Mucosa of descending colon (tissue), 3 donors: Measurements from ENCODE around the gene PPP2R5B. TPM values are rescaled to one million over a fixed set of nuclear protein-coding genes. Genes with fewer than 3 reads are reported as not detected.

Experiments
- ATAC-seq: fragments of 200-7000 bp; cut with Tn5 transposase; one replicate; pipeline ENCODE4 v1.9.1; 2020; ENCODE audit warnings: mild to moderate bottlenecking, moderate library complexity
- DNase-seq, 3 donors: peaks; one replicate each; pipeline ENCODE4 v3.0.0-alpha.2; 2020
- H3K36me3 ChIP-seq: fragments of 200-600 bp; one replicate; pipeline ENCODE4 v1.8.0; 2021; ENCODE audit warnings: low read depth, mild to moderate bottlenecking
- H3K4me1 ChIP-seq: fragments of 200-600 bp; one replicate; pipeline ENCODE4 v1.8.0; 2021; ENCODE audit warnings: low read depth, mild to moderate bottlenecking
- H3K4me3 ChIP-seq: fragments of 200-600 bp; one replicate; pipeline ENCODE4 v1.8.0; 2021; ENCODE audit warnings: mild to moderate bottlenecking
- H3K9me3 ChIP-seq: fragments of 200-600 bp; one replicate; pipeline ENCODE4 v1.8.0; 2021; ENCODE audit warnings: mild to moderate bottlenecking
- CTCF ChIP-seq: fragments of 200-600 bp; IDR thresholded peaks from one replicate; pipeline ENCODE4 v1.8.0; 2022; ENCODE audit warnings: antibody characterized with exemption, mild to moderate bottlenecking
- intact Hi-C, 2 donors: fragments of 100-400 bp; cut with DNase I in 1 of 2; cut with micrococcal nuclease in 1 of 2; formaldehyde crosslinking; loops; one replicate each; pipeline versions ENCODE4 v1.11.0 to v1.11.1; 2022; cut with DNase I, micrococcal nuclease
- total RNA-seq, 3 donors: library from RNA; stranded (reverse); fragmentation: NEBNext Ultra II Directional in 2 of 3; extraction: Animal tissue kit (Norgen Biotek cat#: 25700) in 2 of 3; gene quantifications; one replicate each; pipeline versions ENCODE4 v1.2.1 to v1.2.4, GENCODE V29; 2021 to 2023
- donor health status: DM: no; HTN: no; CAD: no; lungs with moderate emphysema.
- donor health status: DM: no; HTN: no; CAD: no.
- donor health status: DM: no; HTN: yes; CAD: no.

Gene PPP2R5B
- total RNA-seq, 3 donors from 2014 or later: 23.0 to 39.7 (median 23.2) TPM

DNA sequence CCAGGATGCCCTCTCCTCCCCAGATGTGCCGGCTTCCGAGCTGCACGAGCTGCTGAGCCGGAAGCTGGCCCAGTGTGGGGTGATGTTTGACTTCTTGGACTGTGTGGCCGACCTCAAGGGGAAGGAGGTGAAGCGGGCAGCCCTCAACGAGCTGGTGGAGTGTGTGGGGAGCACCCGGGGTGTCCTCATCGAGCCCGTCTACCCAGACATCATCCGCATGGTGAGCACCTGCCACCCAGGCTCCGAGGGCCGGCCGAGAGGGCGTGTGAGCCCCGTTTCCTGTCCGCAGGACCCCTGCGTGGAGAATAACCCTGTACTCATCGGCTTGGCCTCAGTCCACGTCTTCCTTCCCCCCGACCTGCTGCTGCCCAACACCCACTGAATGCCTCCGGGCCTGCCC lies 2.2 kb downstream of the PPP2R5B start:
- ATAC-seq (no peak), DNase-seq (no peak)
- no peak for TF ChIP-seq CTCF
- H3K9me3 ChIP-seq: no peaks in the 10 kb centered on the region
- peaks cover 9% of the 10 kb centered on the region for H3K4me1 ChIP-seq
- no peak overlapping the region for H3K4me3 ChIP-seq
- intact Hi-C loops: no loop called here
- peaks cover 9% of the 10 kb centered on the region for H3K36me3 ChIP-seq

GRCh38 chr11:64928957-64929356 lies 4.5 kb downstream of the PPP2R5B start:
- peaks cover 9% of the 10 kb centered on the region for H3K36me3 ChIP-seq
- H3K4me1 ChIP-seq: peaks cover 9% of the 10 kb centered on the region
- ATAC-seq: no peak
- H3K4me3 ChIP-seq: no peak overlapping the region
- no peak for TF ChIP-seq CTCF
- intact Hi-C loops: no loop called here
- H3K9me3 ChIP-seq: no peaks in the 10 kb centered on the region
- no peak for DNase-seq

DNA sequence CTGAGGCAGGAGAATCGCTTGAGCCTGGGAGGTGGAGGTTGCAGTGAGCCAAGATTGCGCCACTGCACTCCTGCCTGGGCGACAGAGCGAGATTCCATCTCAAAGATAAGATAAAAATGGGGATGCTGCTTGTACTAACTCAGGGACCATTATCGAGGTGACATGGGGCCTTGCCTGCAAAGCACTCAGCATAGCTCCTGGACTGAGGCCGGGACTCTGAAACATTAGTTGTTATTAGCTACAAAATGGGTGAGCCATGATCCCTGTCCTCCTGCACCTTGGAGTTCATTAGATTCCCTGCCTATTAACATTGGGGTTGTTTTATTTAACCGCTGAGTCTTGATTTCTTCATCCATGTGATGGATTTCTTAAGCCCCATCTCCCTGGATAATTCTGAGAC lies 5.1 kb downstream of the PPP2R5B start:
- Histone ChIP-seq H3K4me1 (peaks cover 9% of the 10 kb centered on the region), H3K4me3 (no peak overlapping the region), H3K9me3 (no peaks in the 10 kb centered on the region), H3K36me3 (peaks cover 9% of the 10 kb centered on the region)
- intact Hi-C loops: no loop called here
- DNase-seq: no peak
- TF ChIP-seq CTCF: no peak
- no peak for ATAC-seq

- Histone ChIP-seq H3K4me1 (peaks cover 7% of the 10 kb centered on the region), H3K4me3 (no peak overlapping the region), H3K9me3 (no peaks in the 10 kb centered on the region), H3K36me3 (peaks cover 9% of the 10 kb centered on the region)
- no peak for TF ChIP-seq CTCF
- ATAC-seq (no peak), DNase-seq (no peak)
- intact Hi-C loops: no loop called here
Measured at GRCh38 chr11:64930340-64930739, 5.9 kb downstream of the PPP2R5B start.

GRCh38 chr11:64931290-64931689 lies 6.8 kb downstream of the PPP2R5B start:
- no peak overlapping the region for H3K4me3 ChIP-seq
- no peaks in the 10 kb centered on the region for H3K9me3 ChIP-seq
- ATAC-seq (no peak), DNase-seq (no peak)
- TF ChIP-seq CTCF: no peak
- intact Hi-C loops: no loop called here
- peaks cover 9% of the 10 kb centered on the region for H3K36me3 ChIP-seq
- H3K4me1 ChIP-seq: no peaks in the 10 kb centered on the region

DNA sequence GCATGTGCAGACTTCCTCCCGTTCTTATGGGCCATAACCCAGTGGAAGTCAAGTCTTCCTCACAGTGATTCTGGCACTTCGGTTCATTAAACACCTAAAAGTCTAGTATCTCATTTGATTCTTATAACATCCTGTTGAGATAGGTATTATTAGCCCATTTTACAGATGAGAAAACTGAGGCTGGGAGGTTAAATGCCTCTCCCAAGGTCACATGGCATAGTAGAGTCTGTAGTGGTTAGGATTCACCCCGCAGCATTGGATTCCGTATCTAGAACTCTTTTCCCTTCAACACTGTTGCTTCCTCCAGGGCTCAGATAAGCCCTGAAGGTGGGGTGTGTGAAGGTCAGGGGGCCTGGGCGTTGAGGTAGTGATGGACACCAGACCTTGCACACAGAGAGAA lies 7.8 kb downstream of the PPP2R5B start:
- ATAC-seq: no peak
- H3K36me3 ChIP-seq: peaks cover 9% of the 10 kb centered on the region
- no peak overlapping the region for H3K4me3 ChIP-seq
- TF ChIP-seq CTCF: no peak
- no peak for DNase-seq
- intact Hi-C loops: no loop called here
- no peaks in the 10 kb centered on the region for H3K4me1 ChIP-seq
- no peaks in the 10 kb centered on the region for H3K9me3 ChIP-seq
